Measurements from ENCODE around the gene SPAST. TPM values are rescaled to one million over a fixed set of nuclear protein-coding genes. Genes with fewer than 3 reads are reported as not detected.
"Not testable (repeated sequence)": the region's sequence is repeated elsewhere in the genome, so short reads cannot be mapped to it uniquely, and the experiment has no call there.

The SPAST gene
- total RNA-seq, 2 donors from 2014 or later = 8.0 to 9.2 TPM

GRCh38 chr2:32095671-32096070, 32.3 kb downstream of the SPAST start:
- ATAC-seq = no peak
- no peak for DNase-seq
- intact Hi-C loops (cut with DNase I) = no loop called here

GRCh38 chr2:32108111-32108510, 44.8 kb downstream of the SPAST start:
- ATAC-seq (no peak), DNase-seq (no peak)
- intact Hi-C loops (cut with DNase I) = no loop called here

- intact Hi-C loops (cut with DNase I) = no loop called here
- ATAC-seq = no peak
Measured at GRCh38 chr2:32118055-32118454, 54.7 kb downstream of the SPAST start.

GRCh38 chr2:32119161-32119560, 55.8 kb downstream of the SPAST start:
- ATAC-seq = no peak
- intact Hi-C loops (cut with DNase I) = no loop called here

More at GRCh38 chr2:32118055-32118454, 54.7 kb downstream of the SPAST start:
- DNase-seq = no peak

GRCh38 chr2:32124660-32125059, 61.3 kb downstream of the SPAST start:
- ATAC-seq = no peak
- no peak for DNase-seq
- intact Hi-C loops (cut with DNase I) = no loop called here

More at GRCh38 chr2:32119161-32119560, 55.8 kb downstream of the SPAST start:
- no peak for DNase-seq

- intact Hi-C loops (cut with DNase I) = no loop called here
- no peak for DNase-seq
- no peak for ATAC-seq
Measured at GRCh38 chr2:32128636-32129035, 65.3 kb downstream of the SPAST start.

GRCh38 chr2:32129086-32129485, 65.7 kb downstream of the SPAST start:
- ATAC-seq (no peak), DNase-seq (no peak)
- intact Hi-C loops (cut with DNase I) = no loop called here

GRCh38 chr2:32135409-32135808, 72.1 kb downstream of the SPAST start:
- ATAC-seq (peak in 1 of 2 donors; percentile 59), DNase-seq (no peak)
- intact Hi-C loops (cut with DNase I) = no loop called here

- DNase-seq (no peak), ATAC-seq (no peak)
- intact Hi-C loops (cut with DNase I) = no loop called here
Measured at GRCh38 chr2:32136097-32136496, 72.7 kb downstream of the SPAST start.

- intact Hi-C loops (cut with DNase I); ATAC-seq; DNase-seq: not testable (repeated sequence)
Measured at GRCh38 chr2:32151544-32151943, 88.2 kb downstream of the SPAST start.

GRCh38 chr2:32159678-32160077, 96.3 kb downstream of the SPAST start:
- ATAC-seq (no peak), DNase-seq (no peak)
- intact Hi-C loops (cut with DNase I) = loop anchor here in 1 of 2 donors (10.0 kb wide), 1 partner anchor 95 kb away; the partner anchor contains the start of gene SPAST

GRCh38 chr2:32161296-32161695, 97.9 kb downstream of the SPAST start:
- ATAC-seq (no peak), DNase-seq (no peak)
- intact Hi-C loops (cut with DNase I) = loop anchor here in 1 of 2 donors (10.0 kb wide), 1 partner anchor 96 kb away; the partner anchor contains the start of gene SPAST

GRCh38 chr2:32164254-32164653, 100.9 kb downstream of the SPAST start:
- intact Hi-C loops (cut with DNase I) = loop anchor here in 1 of 2 donors (10.0 kb wide), 1 partner anchor 99 kb away; the partner anchor contains the start of gene SPAST
- DNase-seq, ATAC-seq: not testable (repeated sequence)

GRCh38 chr2:32165027-32165347, 101.6 kb downstream of the SPAST start:
- not testable (repeated sequence) for DNase-seq
- peak; percentile 2 to 16 for ATAC-seq
- intact Hi-C loops (cut with DNase I) = loop anchor here in 1 of 2 donors (5.0 to 10.0 kb wide), 2 partner anchors 100 to 192 kb away; partner anchors contain the start of genes BIRC6 and SPAST

GRCh38 chr2:32166115-32166574, 102.8 kb downstream of the SPAST start:
- intact Hi-C loops (cut with DNase I) = loop anchor here in 1 of 2 donors (5.0 to 10.0 kb wide), 2 partner anchors 101 to 191 kb away; partner anchors contain the start of genes BIRC6 and SPAST
- no peak for DNase-seq
- no peak for ATAC-seq

GRCh38 chr2:32168513-32168912, 105.2 kb downstream of the SPAST start:
- intact Hi-C loops (cut with DNase I) = loop anchor here in 1 of 2 donors (5.0 to 10.0 kb wide), 2 partner anchors 104 to 189 kb away; partner anchors contain the start of genes BIRC6 and SPAST
- ATAC-seq (no peak), DNase-seq (no peak)

- no peak for ATAC-seq
- intact Hi-C loops (cut with DNase I) = no loop called here
Measured at GRCh38 chr2:32172870-32173269, 109.5 kb downstream of the SPAST start.

GRCh38 chr2:32182667-32183066, 119.3 kb downstream of the SPAST start:
- no peak for DNase-seq
- intact Hi-C loops (cut with DNase I) = no loop called here
- no peak for ATAC-seq

More at GRCh38 chr2:32172870-32173269, 109.5 kb downstream of the SPAST start:
- DNase-seq = no peak

- intact Hi-C loops (cut with DNase I) = no loop called here
- DNase-seq (no peak), ATAC-seq (no peak)
Measured at GRCh38 chr2:32189011-32189410, 125.7 kb downstream of the SPAST start.

GRCh38 chr2:32192418-32192817, 129.1 kb downstream of the SPAST start:
- no peak for DNase-seq
- ATAC-seq = no peak
- intact Hi-C loops (cut with DNase I) = no loop called here

- no peak for ATAC-seq
Measured at GRCh38 chr2:32200814-32201213, 137.5 kb downstream of the SPAST start.

More at GRCh38 chr2:32200814-32201213, 137.5 kb downstream of the SPAST start:
- no peak for DNase-seq
- intact Hi-C loops (cut with DNase I) = no loop called here

Data from left cardiac atrium (tissue), 4 donors.